Astrocyte of the spinal cord (primary cell): ENCODE measurements around the gene DDN.

Source experiments
- DNase-seq: peaks from one replicate; pipeline ENCODE4 v3.0.0; 2011; ENCODE audit warnings: low read depth, low spot score
- H3K4me3 ChIP-seq: 2 replicates; pipeline ENCODE4 v1.5.1; 2011; ENCODE audit warnings: low read depth, mild to moderate bottlenecking, low read length, moderate library complexity
- CTCF ChIP-seq: IDR thresholded peaks from 2 replicates; pipeline ENCODE4 v1.5.1; 2012; ENCODE audit warnings: low read depth, mild to moderate bottlenecking, low read length, inconsistent platforms
- in situ Hi-C: cut with HindIII; loops from 2 replicates; pipeline ENCODE4 v1.10.0; 2017; ENCODE audit warnings: low sequenced_read_pairs

Gene DDN

GRCh38 chr12:49015196-49015595 is 16.0 kb upstream of the DDN start:
- H3K4me3 ChIP-seq: no peak overlapping the region
- in situ Hi-C loops: no loop called here
- no peak for TF ChIP-seq CTCF
- DNase-seq: no peak

- DNase-seq: peak; percentile 9
- no peak overlapping the region for H3K4me3 ChIP-seq
- TF ChIP-seq CTCF: peak; percentile 37
- in situ Hi-C loops: no loop called here
These were observed 15.4 kb upstream of the DDN start for GRCh38 chr12:49014547-49014946.

GRCh38 chr12:49013428-49013827 is 14.3 kb upstream of the DDN start:
- DNase-seq: no peak
- in situ Hi-C loops: no loop called here
- H3K4me3 ChIP-seq: no peak overlapping the region
- no peak for TF ChIP-seq CTCF

- no peak for TF ChIP-seq CTCF
- DNase-seq: no peak
- in situ Hi-C loops: no loop called here
- no peak overlapping the region for H3K4me3 ChIP-seq
These were observed 13.6 kb upstream of the DDN start for GRCh38 chr12:49012739-49013138.

- in situ Hi-C loops: no loop called here
- no peak for TF ChIP-seq CTCF
- H3K4me3 ChIP-seq: no peak overlapping the region
- no peak for DNase-seq
These were observed 11.0 kb upstream of the DDN start for GRCh38 chr12:49010092-49010668.

GRCh38 chr12:49008943-49009342 is 9.8 kb upstream of the DDN start:
- DNase-seq: no peak
- TF ChIP-seq CTCF: no peak
- H3K4me3 ChIP-seq: no peak overlapping the region
- in situ Hi-C loops: no loop called here

- no peak for DNase-seq
- no peak overlapping the region for H3K4me3 ChIP-seq
- TF ChIP-seq CTCF: no peak
- in situ Hi-C loops: no loop called here
These were observed 1.2 kb upstream of the DDN start for GRCh38 chr12:49000346-49000745.
